WTC11 (cell line): ENCODE results near the gene PPP4R4.

ENCODE experiments used
- AFF4 ChIP-seq: sonication (generic); formaldehyde crosslinking; IDR thresholded peaks from 2 replicates; pipeline ENCODE4 v1.8.1; 2023; ENCODE audit warnings: mild to moderate bottlenecking, missing genetic modification reagents, borderline replicate concordance
- ATF2 ChIP-seq: sonication (generic); formaldehyde crosslinking; IDR thresholded peaks from 2 replicates; pipeline ENCODE4 v1.8.1; 2022; ENCODE audit warnings: low read depth, missing genetic modification reagents, borderline replicate concordance
- CBFB ChIP-seq: sonication (generic); formaldehyde crosslinking; IDR thresholded peaks from 2 replicates; pipeline ENCODE4 v1.8.1; 2022; ENCODE audit warnings: mild to moderate bottlenecking, low read depth, missing genetic modification reagents
- ESRRA ChIP-seq: sonication (generic); formaldehyde crosslinking; IDR thresholded peaks from 2 replicates; pipeline ENCODE4 v1.8.1; 2022; ENCODE audit warnings: mild to moderate bottlenecking, missing genetic modification reagents, borderline replicate concordance
- ZNF121 ChIP-seq: sonication (generic); formaldehyde crosslinking; IDR thresholded peaks from 2 replicates; pipeline ENCODE4 v1.8.0; 2023; ENCODE audit warnings: missing genetic modification reagents
- ZNF317 ChIP-seq: sonication (generic); formaldehyde crosslinking; IDR thresholded peaks from 2 replicates; pipeline ENCODE4 v1.8.1; 2023; ENCODE audit warnings: low read depth, mild to moderate bottlenecking, moderate library complexity, missing genetic modification reagents, borderline replicate concordance
- TF ChIP-seq, protein P1 (sequence below): fragments of 200-600 bp; IDR thresholded peaks from 2 replicates; pipeline ENCODE4 v1.8.0; 2022; ENCODE audit warnings: antibody characterized with exemption
- TF ChIP-seq, protein P2 (sequence below): sonication (generic); formaldehyde crosslinking; IDR thresholded peaks from 2 replicates; pipeline ENCODE4 v1.8.0; 2023; ENCODE audit warnings: missing genetic modification reagents, mild to moderate bottlenecking, borderline replicate concordance

- TF ChIP-seq ATF2 (CRISPR knock-in tag) (no peak), ZNF317 (CRISPR knock-in tag) (no peak), ZNF121 (CRISPR knock-in tag) (no peak), ESRRA (CRISPR knock-in tag) (no peak), AFF4 (CRISPR knock-in tag) (no peak), CBFB (no peak)
- TF ChIP-seq, protein P1, sequence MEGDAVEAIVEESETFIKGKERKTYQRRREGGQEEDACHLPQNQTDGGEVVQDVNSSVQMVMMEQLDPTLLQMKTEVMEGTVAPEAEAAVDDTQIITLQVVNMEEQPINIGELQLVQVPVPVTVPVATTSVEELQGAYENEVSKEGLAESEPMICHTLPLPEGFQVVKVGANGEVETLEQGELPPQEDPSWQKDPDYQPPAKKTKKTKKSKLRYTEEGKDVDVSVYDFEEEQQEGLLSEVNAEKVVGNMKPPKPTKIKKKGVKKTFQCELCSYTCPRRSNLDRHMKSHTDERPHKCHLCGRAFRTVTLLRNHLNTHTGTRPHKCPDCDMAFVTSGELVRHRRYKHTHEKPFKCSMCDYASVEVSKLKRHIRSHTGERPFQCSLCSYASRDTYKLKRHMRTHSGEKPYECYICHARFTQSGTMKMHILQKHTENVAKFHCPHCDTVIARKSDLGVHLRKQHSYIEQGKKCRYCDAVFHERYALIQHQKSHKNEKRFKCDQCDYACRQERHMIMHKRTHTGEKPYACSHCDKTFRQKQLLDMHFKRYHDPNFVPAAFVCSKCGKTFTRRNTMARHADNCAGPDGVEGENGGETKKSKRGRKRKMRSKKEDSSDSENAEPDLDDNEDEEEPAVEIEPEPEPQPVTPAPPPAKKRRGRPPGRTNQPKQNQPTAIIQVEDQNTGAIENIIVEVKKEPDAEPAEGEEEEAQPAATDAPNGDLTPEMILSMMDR: no peak
- TF ChIP-seq, protein P2, sequence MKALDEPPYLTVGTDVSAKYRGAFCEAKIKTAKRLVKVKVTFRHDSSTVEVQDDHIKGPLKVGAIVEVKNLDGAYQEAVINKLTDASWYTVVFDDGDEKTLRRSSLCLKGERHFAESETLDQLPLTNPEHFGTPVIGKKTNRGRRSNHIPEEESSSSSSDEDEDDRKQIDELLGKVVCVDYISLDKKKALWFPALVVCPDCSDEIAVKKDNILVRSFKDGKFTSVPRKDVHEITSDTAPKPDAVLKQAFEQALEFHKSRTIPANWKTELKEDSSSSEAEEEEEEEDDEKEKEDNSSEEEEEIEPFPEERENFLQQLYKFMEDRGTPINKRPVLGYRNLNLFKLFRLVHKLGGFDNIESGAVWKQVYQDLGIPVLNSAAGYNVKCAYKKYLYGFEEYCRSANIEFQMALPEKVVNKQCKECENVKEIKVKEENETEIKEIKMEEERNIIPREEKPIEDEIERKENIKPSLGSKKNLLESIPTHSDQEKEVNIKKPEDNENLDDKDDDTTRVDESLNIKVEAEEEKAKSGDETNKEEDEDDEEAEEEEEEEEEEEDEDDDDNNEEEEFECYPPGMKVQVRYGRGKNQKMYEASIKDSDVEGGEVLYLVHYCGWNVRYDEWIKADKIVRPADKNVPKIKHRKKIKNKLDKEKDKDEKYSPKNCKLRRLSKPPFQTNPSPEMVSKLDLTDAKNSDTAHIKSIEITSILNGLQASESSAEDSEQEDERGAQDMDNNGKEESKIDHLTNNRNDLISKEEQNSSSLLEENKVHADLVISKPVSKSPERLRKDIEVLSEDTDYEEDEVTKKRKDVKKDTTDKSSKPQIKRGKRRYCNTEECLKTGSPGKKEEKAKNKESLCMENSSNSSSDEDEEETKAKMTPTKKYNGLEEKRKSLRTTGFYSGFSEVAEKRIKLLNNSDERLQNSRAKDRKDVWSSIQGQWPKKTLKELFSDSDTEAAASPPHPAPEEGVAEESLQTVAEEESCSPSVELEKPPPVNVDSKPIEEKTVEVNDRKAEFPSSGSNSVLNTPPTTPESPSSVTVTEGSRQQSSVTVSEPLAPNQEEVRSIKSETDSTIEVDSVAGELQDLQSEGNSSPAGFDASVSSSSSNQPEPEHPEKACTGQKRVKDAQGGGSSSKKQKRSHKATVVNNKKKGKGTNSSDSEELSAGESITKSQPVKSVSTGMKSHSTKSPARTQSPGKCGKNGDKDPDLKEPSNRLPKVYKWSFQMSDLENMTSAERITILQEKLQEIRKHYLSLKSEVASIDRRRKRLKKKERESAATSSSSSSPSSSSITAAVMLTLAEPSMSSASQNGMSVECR (CRISPR knock-in tag): no peak
Observed at GRCh38 chr14:94126800-94127199, 47.3 kb upstream of the PPP4R4 start.
